K562 (cell line): ENCODE measurements around the gene KLHL15. TPM values are rescaled to one million over a fixed set of nuclear protein-coding genes. Genes with fewer than 3 reads are reported as not detected.

Experiments
- BDP1 ChIP-seq: IDR thresholded peaks from 3 replicates; pipeline ENCODE4 v1.6.1; 2011; ENCODE audit not compliant: insufficient read length, insufficient read depth
- CHD4 ChIP-seq: fragments of 200-600 bp; sonication (generic); IDR thresholded peaks from 3 replicates; pipeline ENCODE4 v1.6.1; 2012; ENCODE audit warnings: low read depth, mild to moderate bottlenecking, mixed read lengths, low read length, inconsistent platforms; ENCODE audit not compliant: insufficient read depth, insufficient replicate concordance, poor library complexity, severe bottlenecking
- COPS2 ChIP-seq: fragments of 450-650 bp; conservative IDR thresholded peaks from 2 replicates; pipeline ENCODE4 v1.6.1; 2016; ENCODE audit warnings: mild to moderate bottlenecking, moderate library complexity
- FUS ChIP-seq: fragments of 200-400 bp; formaldehyde crosslinking; optimal IDR thresholded peaks from 2 replicates; pipeline ENCODE3; 2017; ENCODE audit warnings: low read depth, low read length
- HEY1 ChIP-seq: fragments of 250-450 bp; sonication (Bioruptor Pico); IDR thresholded peaks from 2 replicates; pipeline ENCODE4 v1.5.0; 2020; ENCODE audit warnings: mild to moderate bottlenecking, moderate library complexity, borderline replicate concordance
- MAFG ChIP-seq: fragments of 450-650 bp; conservative IDR thresholded peaks from 2 replicates; pipeline ENCODE4 v1.6.1; 2016; ENCODE audit warnings: missing genetic modification characterization, missing compliant biosample characterization
- MED1 ChIP-seq: sonication (generic); formaldehyde crosslinking; IDR thresholded peaks from 2 replicates; pipeline ENCODE4 v1.8.1; 2023; ENCODE audit warnings: missing genetic modification reagents, borderline replicate concordance
- NFATC3 ChIP-seq: fragments of 450-650 bp; IDR thresholded peaks from 2 replicates; pipeline ENCODE4 v1.6.1; 2017; ENCODE audit warnings: mild to moderate bottlenecking
- NFE2L1 ChIP-seq: fragments of 450-650 bp; IDR thresholded peaks from 2 replicates; pipeline ENCODE4 v1.6.1; 2016; ENCODE audit warnings: missing genetic modification characterization, low read depth, mild to moderate bottlenecking, missing compliant biosample characterization, moderate library complexity, borderline replicate concordance
- NONO ChIP-seq, 2 experiments: fragments of 200-400 bp in 1 of 2; fragments of 450-650 bp in 1 of 2; formaldehyde crosslinking in 1 of 2; IDR thresholded peaks; 2 replicates each; pipeline ENCODE4 v1.6.1; 2017; ENCODE audit warnings: low read depth in 2 of 2, mild to moderate bottlenecking in 2 of 2, moderate library complexity in 2 of 2, low read length in 1 of 2
- NR2F6 ChIP-seq: fragments of 450-650 bp; formaldehyde crosslinking; IDR thresholded peaks from 2 replicates; pipeline ENCODE4 v1.4.0; 2020; ENCODE audit warnings: mild to moderate bottlenecking
- RAD21 ChIP-seq, 2 experiments: fragments of 250-450 bp in 1 of 2; fragments of 450-650 bp in 1 of 2; sonication (Bioruptor Pico) in 1 of 2; formaldehyde crosslinking in 1 of 2; IDR thresholded peaks in 1 of 2; conservative IDR thresholded peaks in 1 of 2; 2 replicates each; pipeline versions ENCODE4 v1.4.0 to v1.8.0; 2020 to 2022; ENCODE audit warnings: mild to moderate bottlenecking in 2 of 2, moderate library complexity in 1 of 2
- RB1 ChIP-seq: fragments of 450-650 bp; IDR thresholded peaks from 2 replicates; pipeline ENCODE4 v1.6.1; 2017; ENCODE audit warnings: low read depth, mild to moderate bottlenecking
- RBFOX2 ChIP-seq: fragments of 200-400 bp; formaldehyde crosslinking; IDR thresholded peaks from 2 replicates; pipeline ENCODE4 v1.6.1; 2017; ENCODE audit warnings: low read depth, mild to moderate bottlenecking, low read length, moderate library complexity
- RFX5 ChIP-seq: IDR thresholded peaks from 2 replicates; pipeline ENCODE4 v1.6.1; 2011; ENCODE audit warnings: low read depth, mild to moderate bottlenecking, improper control_type of control experiment, low read length
- RHOXF2B ChIP-seq: fragments of 250-450 bp; sonication (Bioruptor Pico); conservative IDR thresholded peaks from 2 replicates; pipeline ENCODE4 v1.5.1; 2021
- SETDB1 ChIP-seq: IDR thresholded peaks from one replicate; pipeline ENCODE4 v1.6.1; 2012; ENCODE audit warnings: low read length, control low read depth, inconsistent platforms
- SMAD4 ChIP-seq: fragments of 250-450 bp; sonication (Bioruptor Pico); conservative IDR thresholded peaks from 2 replicates; pipeline ENCODE4 v1.8.0; 2021; ENCODE audit warnings: inconsistent platforms, mild to moderate bottlenecking, moderate library complexity
- SNRNP70 ChIP-seq: fragments of 200-400 bp; formaldehyde crosslinking; optimal IDR thresholded peaks from 2 replicates; pipeline ENCODE3; 2017; ENCODE audit warnings: low read depth, low read length
- TARDBP ChIP-seq: fragments of 450-650 bp; IDR thresholded peaks from 2 replicates; pipeline ENCODE4 v1.6.1; 2016
- ZBTB34 ChIP-seq: fragments of 250-450 bp; sonication (Bioruptor Pico); IDR thresholded peaks from 2 replicates; pipeline ENCODE4 v1.8.0; 2021; ENCODE audit warnings: mild to moderate bottlenecking, moderate library complexity
- ZFX ChIP-seq: sonication (generic); formaldehyde crosslinking; IDR thresholded peaks from 2 replicates; pipeline ENCODE4 v1.8.0; 2022; ENCODE audit warnings: mild to moderate bottlenecking, missing genetic modification reagents, moderate library complexity
- ZKSCAN1 ChIP-seq: fragments of 150-350 bp; IDR thresholded peaks from 2 replicates; pipeline ENCODE4 v1.6.1; 2016; ENCODE audit warnings: low read depth, low read length
- ZNF124 ChIP-seq: sonication (generic); formaldehyde crosslinking; IDR thresholded peaks from 2 replicates; pipeline ENCODE4 v1.8.1; 2022; ENCODE audit warnings: missing genetic modification reagents
- ZNF3 ChIP-seq: fragments of 250-450 bp; sonication (Bioruptor Pico); IDR thresholded peaks from 2 replicates; pipeline ENCODE4 v1.5.0; 2021; ENCODE audit warnings: mild to moderate bottlenecking, moderate library complexity
- ZNF57 ChIP-seq: fragments of 450-650 bp; formaldehyde crosslinking; IDR thresholded peaks from 2 replicates; pipeline ENCODE4 v1.4.0; 2020; ENCODE audit warnings: mild to moderate bottlenecking, moderate library complexity
- ZNF764 ChIP-seq: fragments of 250-450 bp; sonication (Bioruptor Pico); IDR thresholded peaks from 2 replicates; pipeline ENCODE4 v1.4.0; 2020; ENCODE audit warnings: low read depth, mild to moderate bottlenecking, moderate library complexity
- ZZZ3 ChIP-seq: fragments of 450-650 bp; IDR thresholded peaks from 2 replicates; pipeline ENCODE4 v1.6.1; 2016; ENCODE audit warnings: antibody characterized with exemption, mild to moderate bottlenecking, moderate library complexity
- polyA plus RNA-seq, 8 experiments: library from polyadenylated mRNA; depleted of rRNA in 4 of 8; stranded (reverse) in 5 of 8; unstranded in 3 of 8; fragments of >200 nt; fragmentation: Nextera tagmentation in 2 of 8; fragmentation: Illumina TruSeq in 1 of 8; extraction: Ambion mirVana in 2 of 8; extraction: Trizol in 1 of 8; gene quantifications; 2 replicates each; pipeline versions ENCODE4 v1.2.1 to v1.2.3, GENCODE V29; 2011 to 2014; ENCODE audit warnings: inconsistent platforms in 1 of 8, missing spikeins in 1 of 8
- total RNA-seq, 7 experiments: library from RNA; depleted of rRNA in 6 of 7; stranded (reverse); fragments of >200 nt in 6 of 7; fragmentation: Illumina TruSeq in 2 of 7; extraction: Trizol in 2 of 7; gene quantifications; 2 replicates each; pipeline versions ENCODE4 v1.2.1 to v1.2.3, GENCODE V29; 2011 to 2021; ENCODE audit warnings: low replicate concordance in 1 of 7
- TF ChIP-seq, protein P1 (sequence below): sonication (generic); formaldehyde crosslinking; IDR thresholded peaks from 2 replicates; pipeline ENCODE4 v1.5.0; 2020; ENCODE audit warnings: missing genetic modification reagents
- TF ChIP-seq, protein P2 (sequence below): fragments of 450-650 bp; formaldehyde crosslinking; IDR thresholded peaks from 2 replicates; pipeline ENCODE4 v1.4.0; 2022; ENCODE audit warnings: missing genetic modification characterization

Gene KLHL15
- total and polyA plus RNA-seq, 9 of the 15 experiments (the other 6 are each of a cell fraction or from before 2014, with no cell fraction given), result 3.0 to 12.4 (median 7.6) TPM

DNA sequence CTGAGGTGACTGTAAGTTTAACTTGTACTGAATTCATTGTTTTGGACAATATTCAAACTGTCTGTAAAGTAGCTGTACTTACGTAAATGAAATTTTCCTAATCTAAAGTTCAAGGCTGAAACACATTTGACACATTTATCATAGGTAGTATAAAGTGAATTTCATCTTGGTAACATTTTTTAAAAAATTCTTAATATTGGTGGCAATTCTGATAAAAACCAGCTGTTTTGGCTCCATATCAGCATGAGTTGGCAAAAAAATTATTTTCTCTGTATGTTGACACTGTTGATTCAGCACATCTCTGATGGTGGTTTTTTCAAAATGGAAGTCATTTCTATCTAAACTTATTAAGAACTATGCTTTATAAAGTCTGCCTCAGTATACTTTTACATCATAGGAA lies 88.3 kb downstream of the KLHL15 start (continued):
- TF ChIP-seq RAD21 (CRISPR knock-in tag; conservative IDR thresholded peaks at IDR 0.05 in 1 of 2, IDR thresholded peaks at IDR 0.05 in 1 of 2) (no peak), ZBTB34 (CRISPR knock-in tag) (no peak), FUS (no peak), ZNF124 (CRISPR knock-in tag) (no peak), MAFG (tag) (peak; percentile 96), ZNF57 (CRISPR knock-in tag) (no peak), NONO (IDR thresholded peaks at IDR 0.05; ENCODE audit: low read depth in 2 of 2, low read length in 1 of 2) (no peak), NFATC3 (no peak), CHD4 (no peak), BDP1 (no peak), ZZZ3 (no peak), RFX5 (no peak), ZNF764 (CRISPR knock-in tag) (no peak), SETDB1 (no peak), NR2F6 (CRISPR knock-in tag) (no peak), HEY1 (CRISPR knock-in tag) (no peak), COPS2 (no peak), MED1 (CRISPR knock-in tag) (no peak), RBFOX2 (no peak), SNRNP70 (no peak), ZNF3 (no peak), TARDBP (no peak), RB1 (no peak), NFE2L1 (peak; percentile 47; the same call in 1 of the 2 replicates), RHOXF2B (CRISPR knock-in tag) (no peak), ZKSCAN1 (no peak), SMAD4 (no peak), ZFX (CRISPR knock-in tag) (no peak)
- TF ChIP-seq, protein P1, sequence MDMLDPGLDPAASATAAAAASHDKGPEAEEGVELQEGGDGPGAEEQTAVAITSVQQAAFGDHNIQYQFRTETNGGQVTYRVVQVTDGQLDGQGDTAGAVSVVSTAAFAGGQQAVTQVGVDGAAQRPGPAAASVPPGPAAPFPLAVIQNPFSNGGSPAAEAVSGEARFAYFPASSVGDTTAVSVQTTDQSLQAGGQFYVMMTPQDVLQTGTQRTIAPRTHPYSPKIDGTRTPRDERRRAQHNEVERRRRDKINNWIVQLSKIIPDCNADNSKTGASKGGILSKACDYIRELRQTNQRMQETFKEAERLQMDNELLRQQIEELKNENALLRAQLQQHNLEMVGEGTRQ (CRISPR knock-in tag), result no peak
- TF ChIP-seq, protein P2, sequence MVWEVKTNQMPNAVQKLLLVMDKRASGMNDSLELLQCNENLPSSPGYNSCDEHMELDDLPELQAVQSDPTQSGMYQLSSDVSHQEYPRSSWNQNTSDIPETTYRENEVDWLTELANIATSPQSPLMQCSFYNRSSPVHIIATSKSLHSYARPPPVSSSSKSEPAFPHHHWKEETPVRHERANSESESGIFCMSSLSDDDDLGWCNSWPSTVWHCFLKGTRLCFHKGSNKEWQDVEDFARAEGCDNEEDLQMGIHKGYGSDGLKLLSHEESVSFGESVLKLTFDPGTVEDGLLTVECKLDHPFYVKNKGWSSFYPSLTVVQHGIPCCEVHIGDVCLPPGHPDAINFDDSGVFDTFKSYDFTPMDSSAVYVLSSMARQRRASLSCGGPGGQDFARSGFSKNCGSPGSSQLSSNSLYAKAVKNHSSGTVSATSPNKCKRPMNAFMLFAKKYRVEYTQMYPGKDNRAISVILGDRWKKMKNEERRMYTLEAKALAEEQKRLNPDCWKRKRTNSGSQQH (CRISPR knock-in tag), result no peak
